ENCODE data around the gene SPSB4.

The SPSB4 gene

DNA sequence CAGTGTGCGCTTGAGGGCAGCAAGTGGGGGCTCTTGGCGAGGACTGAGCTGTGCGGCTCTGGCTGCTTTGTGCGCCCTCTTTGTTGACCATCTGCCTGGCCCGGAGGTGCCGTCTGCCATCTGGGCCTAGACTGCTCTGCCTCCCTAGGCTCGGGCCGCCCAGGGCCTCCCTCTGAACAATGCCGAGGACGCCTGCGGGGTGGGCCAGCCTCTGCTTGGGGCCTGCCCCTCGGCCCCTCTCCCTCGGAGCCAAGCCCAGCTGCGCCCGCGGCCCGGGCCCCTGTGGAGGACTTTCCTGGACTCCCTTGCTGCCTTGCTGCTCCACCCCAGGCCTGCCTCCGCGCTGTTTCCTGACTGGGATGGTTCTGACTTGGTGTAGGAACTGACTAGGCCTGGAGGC, 31.9 kb upstream of the SPSB4 start:
- Histone ChIP-seq H2AK5ac (ENCODE audit: low read length, severe bottlenecking) (no peak overlapping the region), H3K27me3 (ENCODE audit: control insufficient read depth in 1 of 2, insufficient read depth in 1 of 2, low read length in 2 of 2) (peaks cover 0 to 6% of the 10 kb centered on the region in 2 experiments), H2BK15ac (ENCODE audit: low read depth, poor library complexity, severe bottlenecking) (no peak overlapping the region), H3K14ac (ENCODE audit: low read length in 2 of 2) (no peak overlapping the region), H4K8ac (ENCODE audit: low read length) (no peak overlapping the region), H2AFZ (ENCODE audit: low read depth, low read length) (no peak overlapping the region), H4K91ac (ENCODE audit: low read length) (no peak overlapping the region), H3K18ac (ENCODE audit: low read depth in 1 of 2, low read length in 2 of 2) (no peak overlapping the region), H2BK120ac (ENCODE audit: low read depth, low read length) (no peak overlapping the region), H3K4me3 (ENCODE audit: insufficient read depth in 1 of 2, low read depth in 1 of 2, low read length in 2 of 2) (no peak overlapping the region), H2BK12ac (ENCODE audit: low read length in 2 of 2) (no peak overlapping the region), H3K36me3 (ENCODE audit: control insufficient read depth in 1 of 2, insufficient read depth in 2 of 2, low read depth in 1 of 2, low read length in 2 of 2) (no peaks in the 10 kb centered on the region), H3K9ac (ENCODE audit: low read length) (no peak overlapping the region), H2BK5ac (ENCODE audit: low read depth, low read length, poor library complexity, severe bottlenecking) (no peak overlapping the region), H3K4me1 (ENCODE audit: control insufficient read depth, insufficient read depth, low read depth, low read length) (peaks cover 2% of the 10 kb centered on the region), H3K27ac (ENCODE audit: low read length, poor library complexity, severe bottlenecking) (no peak overlapping the region), H3K79me1 (replicated peaks; ENCODE audit: low read length, poor library complexity, severe bottlenecking) (no peaks in the 10 kb centered on the region), H3K23ac (ENCODE audit: low read length in 2 of 2) (no peak overlapping the region), H3K4me2 (ENCODE audit: low read length, poor library complexity, severe bottlenecking) (no peak overlapping the region), H3K4ac (ENCODE audit: low read depth in 1 of 2, low read length in 2 of 2) (no peak overlapping the region), H3K9me3 (ENCODE audit: control insufficient read depth, low read length) (no peaks in the 10 kb centered on the region)
- WGBS, result 90% methylated on average over 19 of the region's 19 CpGs
- DNase-seq, result no peak

DNA sequence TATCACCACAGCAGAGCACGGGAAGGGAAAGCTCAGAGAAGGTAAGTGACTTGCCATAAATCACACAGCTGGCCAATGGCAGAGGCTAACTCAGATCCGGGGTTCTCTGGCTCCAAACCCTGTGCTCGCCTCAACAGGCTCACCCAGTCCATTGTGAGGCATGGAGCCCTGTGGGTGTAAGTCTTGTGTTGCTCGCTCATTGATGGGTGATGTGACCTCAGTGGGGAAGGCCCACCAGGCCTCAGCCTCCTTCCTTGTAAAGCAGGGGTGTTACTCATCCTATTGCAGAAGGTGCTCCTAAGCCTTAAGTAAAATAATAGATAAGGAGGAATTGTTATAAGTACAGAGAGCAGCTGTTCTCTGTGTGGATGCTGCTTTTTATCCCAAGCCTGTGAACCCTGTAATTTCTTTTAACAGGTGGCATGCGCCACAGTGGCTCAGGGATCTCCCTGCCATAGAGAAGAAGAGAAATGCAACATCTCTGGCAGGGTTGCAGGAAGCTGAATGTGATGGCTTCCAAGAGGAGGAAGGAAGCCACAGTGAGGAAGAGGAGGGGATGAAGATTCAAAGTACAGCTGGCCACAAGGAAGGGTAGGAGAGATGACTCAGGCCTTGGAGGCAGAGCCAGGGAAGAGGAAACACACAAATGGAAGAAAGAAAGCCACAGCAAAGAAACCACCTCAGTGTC, 30.9 kb upstream of the SPSB4 start:
- Histone ChIP-seq H3K4me1 (ENCODE audit: control insufficient read depth, insufficient read depth, low read depth, low read length) (peaks cover 2% of the 10 kb centered on the region), H2AFZ (ENCODE audit: low read depth, low read length) (no peak overlapping the region), H2BK5ac (ENCODE audit: low read depth, low read length, poor library complexity, severe bottlenecking) (no peak overlapping the region), H4K8ac (ENCODE audit: low read length) (no peak overlapping the region), H3K27me3 (ENCODE audit: control insufficient read depth in 1 of 2, insufficient read depth in 1 of 2, low read length in 2 of 2) (peaks cover 0 to 6% of the 10 kb centered on the region in 2 experiments), H2BK15ac (ENCODE audit: low read depth, poor library complexity, severe bottlenecking) (no peak overlapping the region), H3K14ac (ENCODE audit: low read length in 2 of 2) (no peak overlapping the region), H3K36me3 (ENCODE audit: control insufficient read depth in 1 of 2, insufficient read depth in 2 of 2, low read depth in 1 of 2, low read length in 2 of 2) (no peaks in the 10 kb centered on the region), H3K23ac (ENCODE audit: low read length in 2 of 2) (no peak overlapping the region), H3K4me3 (ENCODE audit: insufficient read depth in 1 of 2, low read depth in 1 of 2, low read length in 2 of 2) (no peak overlapping the region), H3K9ac (ENCODE audit: low read length) (no peak overlapping the region), H3K27ac (ENCODE audit: low read length, poor library complexity, severe bottlenecking) (no peak overlapping the region), H2BK120ac (ENCODE audit: low read depth, low read length) (no peak overlapping the region), H2BK12ac (ENCODE audit: low read length in 2 of 2) (no peak overlapping the region), H4K91ac (ENCODE audit: low read length) (no peak overlapping the region), H2AK5ac (ENCODE audit: low read length, severe bottlenecking) (no peak overlapping the region), H3K9me3 (ENCODE audit: control insufficient read depth, low read length) (no peaks in the 10 kb centered on the region), H3K79me1 (replicated peaks; ENCODE audit: low read length, poor library complexity, severe bottlenecking) (no peaks in the 10 kb centered on the region), H3K4ac (ENCODE audit: low read depth in 1 of 2, low read length in 2 of 2) (no peak overlapping the region), H3K18ac (ENCODE audit: low read depth in 1 of 2, low read length in 2 of 2) (no peak overlapping the region), H3K4me2 (ENCODE audit: low read length, poor library complexity, severe bottlenecking) (no peak overlapping the region)
- no peak for DNase-seq
- 91% methylated on average over 5 of the region's 5 CpGs for WGBS

- no peak overlapping the region for H3K27ac ChIP-seq (ENCODE audit: low read length, poor library complexity, severe bottlenecking)
- WGBS, result 82% methylated on average over 2 of the region's 4 CpGs
Measured at GRCh38 chr3:141021261-141021660, 29.9 kb upstream of the SPSB4 start.

DNA sequence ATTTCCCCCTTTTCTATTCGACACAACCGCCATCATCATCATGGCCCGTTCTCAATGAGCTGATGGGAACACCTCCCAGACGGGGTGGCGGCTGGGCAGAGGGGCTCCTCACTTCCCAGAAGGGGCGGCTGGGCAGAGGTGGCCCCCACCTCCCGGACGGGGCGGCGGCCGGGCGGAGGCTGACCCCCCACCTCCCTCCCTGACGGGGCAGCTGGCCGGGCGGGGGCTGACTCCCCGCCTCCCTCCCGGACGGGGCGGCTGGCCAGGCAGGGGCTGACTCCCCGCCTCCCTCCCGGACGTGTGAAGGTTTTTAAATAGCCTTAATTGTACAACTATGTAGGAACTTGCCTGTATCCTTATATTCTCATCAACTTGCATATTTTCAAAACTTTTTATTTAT, 20.9 kb upstream of the SPSB4 start:
- no peak for DNase-seq
- H3K9ac ChIP-seq (ENCODE audit: low read length), result no peak overlapping the region
- 97% methylated on average over 10 of the region's 22 CpGs for WGBS
- no peaks in the 10 kb centered on the region for H3K9me3 ChIP-seq (ENCODE audit: control insufficient read depth, low read length)
- no peak overlapping the region for H3K27ac ChIP-seq (ENCODE audit: low read length, poor library complexity, severe bottlenecking)
- no peak overlapping the region for H2BK12ac ChIP-seq (ENCODE audit: low read length in 2 of 2)
- H3K79me1 ChIP-seq (replicated peaks; ENCODE audit: low read length, poor library complexity, severe bottlenecking), result no peaks in the 10 kb centered on the region
- H2BK5ac ChIP-seq (ENCODE audit: low read depth, low read length, poor library complexity, severe bottlenecking), result no peak overlapping the region
- H3K14ac ChIP-seq (ENCODE audit: low read length in 2 of 2), result no peak overlapping the region
- H3K18ac ChIP-seq (ENCODE audit: low read depth in 1 of 2, low read length in 2 of 2), result no peak overlapping the region
- H2AK5ac ChIP-seq (ENCODE audit: low read length, severe bottlenecking), result no peak overlapping the region
- no peak overlapping the region for H3K4ac ChIP-seq (ENCODE audit: low read depth in 1 of 2, low read length in 2 of 2)
- H4K8ac ChIP-seq (ENCODE audit: low read length), result no peak overlapping the region
- no peak overlapping the region for H3K4me3 ChIP-seq (ENCODE audit: insufficient read depth in 1 of 2, low read depth in 1 of 2, low read length in 2 of 2)
- H2BK15ac ChIP-seq (ENCODE audit: low read depth, poor library complexity, severe bottlenecking), result no peak overlapping the region
- no peak overlapping the region for H2BK120ac ChIP-seq (ENCODE audit: low read depth, low read length)
- H3K23ac ChIP-seq (ENCODE audit: low read length in 2 of 2), result no peak overlapping the region
- no peaks in the 10 kb centered on the region for H3K4me1 ChIP-seq (ENCODE audit: control insufficient read depth, insufficient read depth, low read depth, low read length)
- no peak overlapping the region for H4K91ac ChIP-seq (ENCODE audit: low read length)
- no peak overlapping the region for H3K4me2 ChIP-seq (ENCODE audit: low read length, poor library complexity, severe bottlenecking)
- no peak overlapping the region for H2AFZ ChIP-seq (ENCODE audit: low read depth, low read length)
- no peaks in the 10 kb centered on the region for H3K36me3 ChIP-seq (ENCODE audit: control insufficient read depth in 1 of 2, insufficient read depth in 2 of 2, low read depth in 1 of 2, low read length in 2 of 2)
- peaks cover under 1 to 5% of the 10 kb centered on the region in 2 experiments for H3K27me3 ChIP-seq (ENCODE audit: control insufficient read depth in 1 of 2, insufficient read depth in 1 of 2, low read length in 2 of 2)

More at GRCh38 chr3:141021261-141021660, 29.9 kb upstream of the SPSB4 start:
- Histone ChIP-seq H3K4me3 (ENCODE audit: insufficient read depth in 1 of 2, low read depth in 1 of 2, low read length in 2 of 2) (no peak overlapping the region), H3K18ac (ENCODE audit: low read depth in 1 of 2, low read length in 2 of 2) (no peak overlapping the region), H2BK15ac (ENCODE audit: low read depth, poor library complexity, severe bottlenecking) (no peak overlapping the region), H3K4me2 (ENCODE audit: low read length, poor library complexity, severe bottlenecking) (no peak overlapping the region), H3K27me3 (ENCODE audit: control insufficient read depth in 1 of 2, insufficient read depth in 1 of 2, low read length in 2 of 2) (peaks cover 0 to under 1% of the 10 kb centered on the region in 2 experiments), H3K9me3 (ENCODE audit: control insufficient read depth, low read length) (no peaks in the 10 kb centered on the region), H2BK12ac (ENCODE audit: low read length in 2 of 2) (no peak overlapping the region), H2BK120ac (ENCODE audit: low read depth, low read length) (no peak overlapping the region), H4K8ac (ENCODE audit: low read length) (no peak overlapping the region), H3K14ac (ENCODE audit: low read length in 2 of 2) (no peak overlapping the region), H3K4ac (ENCODE audit: low read depth in 1 of 2, low read length in 2 of 2) (no peak overlapping the region), H3K9ac (ENCODE audit: low read length) (no peak overlapping the region), H2AK5ac (ENCODE audit: low read length, severe bottlenecking) (no peak overlapping the region), H2AFZ (ENCODE audit: low read depth, low read length) (no peak overlapping the region), H3K36me3 (ENCODE audit: control insufficient read depth in 1 of 2, insufficient read depth in 2 of 2, low read depth in 1 of 2, low read length in 2 of 2) (no peaks in the 10 kb centered on the region), H3K79me1 (replicated peaks; ENCODE audit: low read length, poor library complexity, severe bottlenecking) (no peaks in the 10 kb centered on the region), H4K91ac (ENCODE audit: low read length) (no peak overlapping the region), H2BK5ac (ENCODE audit: low read depth, low read length, poor library complexity, severe bottlenecking) (no peak overlapping the region), H3K23ac (ENCODE audit: low read length in 2 of 2) (no peak overlapping the region), H3K4me1 (ENCODE audit: control insufficient read depth, insufficient read depth, low read depth, low read length) (peaks cover 2% of the 10 kb centered on the region)
- no peak for DNase-seq
